ENCODE results near the gene SNX25.

DNA sequence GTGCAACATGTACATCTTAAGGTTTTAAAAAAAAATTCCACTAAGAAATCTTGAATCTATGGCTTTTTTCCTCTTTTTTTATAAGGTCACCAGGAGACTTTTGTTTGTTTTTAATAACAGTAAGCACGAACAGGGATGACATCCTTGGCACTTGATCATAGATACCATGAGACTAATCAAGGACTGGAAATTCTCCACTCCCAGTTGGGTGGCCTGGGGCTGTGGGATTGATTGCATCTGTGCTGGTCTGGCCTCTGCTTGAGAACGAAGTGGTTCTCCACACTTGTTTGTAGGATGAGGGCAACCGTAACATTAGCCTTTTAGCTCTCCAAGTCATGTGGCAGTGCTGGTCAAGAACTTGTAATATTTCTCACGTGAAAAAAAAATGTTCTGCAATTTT, 35.4 kb downstream of the SNX25 start:
- no peak for TF ChIP-seq FOXM1 (IDR thresholded peaks at IDR 0.05; ENCODE audit: borderline replicate concordance)
- TF ChIP-seq FOXA1 (IDR thresholded peaks at IDR 0.05): no peak
- no peak for TF ChIP-seq SUZ12 (IDR thresholded peaks at IDR 0.05)
- no peak for TF ChIP-seq ELF4 (IDR thresholded peaks at IDR 0.05)
- no peak for TF ChIP-seq NFRKB (IDR thresholded peaks at IDR 0.05)
- no peak for TF ChIP-seq TARDBP (IDR thresholded peaks at IDR 0.05)
- no peak for TF ChIP-seq BHLHE40 (IDR thresholded peaks at IDR 0.05; ENCODE audit: borderline replicate concordance)
- no peak for TF ChIP-seq HDGF (IDR thresholded peaks at IDR 0.05; ENCODE audit: borderline replicate concordance)
- no peak for TF ChIP-seq SP1 (IDR thresholded peaks at IDR 0.05)
- TF ChIP-seq CTBP1 (IDR thresholded peaks at IDR 0.05; ENCODE audit: borderline replicate concordance): no peak
- no peak for TF ChIP-seq L3MBTL2 (conservative IDR thresholded peaks at IDR 0.05)
- TF ChIP-seq, protein P1, sequence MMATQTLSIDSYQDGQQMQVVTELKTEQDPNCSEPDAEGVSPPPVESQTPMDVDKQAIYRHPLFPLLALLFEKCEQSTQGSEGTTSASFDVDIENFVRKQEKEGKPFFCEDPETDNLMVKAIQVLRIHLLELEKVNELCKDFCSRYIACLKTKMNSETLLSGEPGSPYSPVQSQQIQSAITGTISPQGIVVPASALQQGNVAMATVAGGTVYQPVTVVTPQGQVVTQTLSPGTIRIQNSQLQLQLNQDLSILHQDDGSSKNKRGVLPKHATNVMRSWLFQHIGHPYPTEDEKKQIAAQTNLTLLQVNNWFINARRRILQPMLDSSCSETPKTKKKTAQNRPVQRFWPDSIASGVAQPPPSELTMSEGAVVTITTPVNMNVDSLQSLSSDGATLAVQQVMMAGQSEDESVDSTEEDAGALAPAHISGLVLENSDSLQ (IDR thresholded peaks at IDR 0.05): no peak
- TF ChIP-seq ZNF384 (IDR thresholded peaks at IDR 0.05): no peak
- TF ChIP-seq ARNT (IDR thresholded peaks at IDR 0.05): no peak

Data from HEK293T (cell line).